A204.1 (cell line): ENCODE data around the gene NKIRAS1.
"Not testable (repeated sequence)": the region's sequence is repeated elsewhere in the genome, so short reads cannot be mapped to it uniquely, and the experiment has no call there.

Source experiments
- FAIRE-seq: peaks from 2 replicates; lab custom pipeline; 2012; peaks lifted over from hg19 to GRCh38; lab: Jason Lieb, UNC

The NKIRAS1 gene

DNA sequence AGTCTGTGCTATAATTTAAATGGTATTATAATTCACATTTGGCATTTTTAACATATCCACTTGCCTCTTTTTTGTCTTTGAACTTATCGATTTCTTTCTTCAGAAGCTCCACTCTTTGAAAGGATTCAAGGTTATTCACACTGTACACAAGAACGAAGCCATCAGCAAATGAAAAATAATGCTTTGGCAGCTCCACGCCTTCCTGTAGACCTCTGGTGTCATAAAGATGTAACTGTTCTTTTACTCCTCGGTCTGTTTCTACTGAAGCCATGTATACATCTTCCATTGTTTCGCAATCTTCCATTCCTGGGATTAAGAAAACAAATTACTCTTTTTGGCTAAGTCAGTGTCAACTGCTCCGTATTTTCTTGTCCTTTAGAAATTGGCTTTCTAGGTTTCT, 16.0 kb downstream of the NKIRAS1 start:
- FAIRE-seq, result no peak

GRCh38 chr3:23895181-23895580, 21.6 kb downstream of the NKIRAS1 start:
- no peak for FAIRE-seq

DNA sequence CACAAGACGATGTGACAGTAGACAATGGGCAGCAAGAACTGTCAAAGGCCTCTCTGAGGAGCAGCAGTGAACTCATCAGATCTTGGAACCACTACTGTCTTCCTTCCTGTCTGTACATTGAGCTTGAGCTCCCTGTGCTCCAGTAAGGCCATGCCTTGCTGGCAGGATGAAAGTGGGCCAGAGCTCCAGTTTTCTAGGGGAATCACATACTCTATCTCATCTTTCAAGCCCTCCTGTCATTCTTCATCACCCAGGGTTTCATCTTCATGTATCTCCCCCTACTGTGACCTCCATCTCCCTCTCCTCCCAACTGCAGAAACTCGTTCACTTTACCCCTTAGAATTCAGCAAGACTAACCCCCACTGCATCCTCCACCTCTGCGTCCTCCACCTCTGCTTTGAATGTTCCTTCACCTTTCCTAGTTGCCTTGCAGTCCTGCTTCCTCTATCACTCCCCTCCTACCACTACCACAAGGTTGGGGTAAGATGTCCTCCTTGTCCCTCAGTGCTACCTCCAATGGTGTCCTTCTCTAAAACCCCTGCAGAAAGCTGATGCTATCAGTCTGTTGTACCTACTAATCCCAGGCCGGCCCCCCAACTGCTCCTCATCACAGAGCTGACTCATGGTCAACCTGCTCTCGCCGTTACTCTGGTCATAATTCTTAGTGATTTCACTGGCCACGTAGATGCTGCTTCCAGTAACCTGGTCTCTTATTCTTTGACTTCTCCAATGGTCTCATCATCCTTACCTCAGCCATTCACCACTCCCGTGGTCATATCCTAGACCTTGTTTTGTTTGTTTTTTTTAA, 22.3 kb downstream of the NKIRAS1 start:
- FAIRE-seq, result no peak

GRCh38 chr3:23889950-23890349, 26.8 kb downstream of the NKIRAS1 start:
- no peak for FAIRE-seq

GRCh38 chr3:23889386-23889785, 27.4 kb downstream of the NKIRAS1 start:
- FAIRE-seq, result no peak

DNA sequence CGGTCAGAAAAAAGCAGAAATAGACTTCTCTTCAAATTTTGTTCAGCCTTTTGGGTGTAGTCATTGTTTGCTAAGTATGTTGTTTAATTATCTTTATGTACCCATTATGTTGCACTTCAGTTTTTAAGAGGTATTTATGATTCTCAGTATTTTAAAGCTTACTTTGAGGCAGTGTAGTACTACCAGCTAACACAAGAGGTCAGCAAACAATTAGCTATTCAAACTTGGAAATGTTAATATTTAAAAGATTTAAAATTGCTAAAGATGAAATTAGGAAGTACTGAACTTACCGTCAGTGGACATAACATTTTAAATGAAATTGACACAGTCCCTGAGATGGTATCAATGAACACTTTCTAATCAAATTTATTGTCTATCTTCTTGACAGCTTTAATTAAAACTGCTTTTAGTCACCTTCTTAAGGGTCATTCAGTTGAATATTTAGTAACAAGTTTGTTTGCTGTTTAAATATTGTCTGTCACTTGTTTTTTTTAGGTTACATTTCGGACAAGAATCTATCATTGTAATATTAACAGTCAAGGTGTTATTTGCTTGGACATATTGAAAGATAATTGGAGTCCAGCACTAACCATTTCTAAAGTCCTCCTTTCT, 28.1 kb downstream of the NKIRAS1 start:
- peak; percentile 97 for FAIRE-seq

GRCh38 chr3:23886311-23886710, 30.5 kb downstream of the NKIRAS1 start:
- FAIRE-seq, result no peak

DNA sequence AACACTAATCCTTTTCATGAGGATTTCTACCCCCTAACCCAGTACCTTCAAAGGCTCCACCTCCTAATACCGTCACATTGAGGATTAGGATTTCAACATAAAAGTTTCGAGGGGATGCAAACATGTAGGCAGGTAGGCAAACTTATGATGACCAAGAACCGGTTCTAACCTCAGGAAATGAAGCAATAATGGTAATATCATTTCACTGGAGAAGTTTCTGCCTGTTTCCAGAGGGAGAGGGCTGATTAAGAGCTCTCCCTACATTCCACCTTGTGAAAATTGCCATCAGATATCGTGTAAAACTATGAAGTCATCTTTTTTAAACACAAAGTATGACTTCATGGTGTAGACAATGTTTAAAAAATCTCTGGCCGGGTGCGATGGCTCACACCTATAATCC, 31.6 kb downstream of the NKIRAS1 start:
- no peak for FAIRE-seq

DNA sequence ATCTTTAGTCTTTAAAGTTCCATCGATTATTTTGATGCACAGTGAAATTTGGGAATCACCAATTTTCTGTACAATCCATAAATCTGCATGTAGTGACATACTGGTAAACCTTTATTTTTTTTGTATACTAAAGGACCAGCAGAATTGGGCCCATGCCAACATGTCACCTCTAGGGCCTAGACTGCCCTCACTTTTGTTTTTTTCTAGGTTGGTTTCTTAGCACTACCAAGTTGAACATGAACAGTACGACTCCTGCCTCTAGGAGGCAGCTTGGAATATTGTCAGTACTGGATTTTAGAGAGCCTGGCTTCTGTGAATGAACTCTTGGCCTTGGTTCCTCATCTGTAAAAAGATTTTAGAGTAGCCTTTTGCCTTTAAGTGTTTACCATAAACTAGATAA, 32.3 kb downstream of the NKIRAS1 start:
- FAIRE-seq, result no peak

DNA sequence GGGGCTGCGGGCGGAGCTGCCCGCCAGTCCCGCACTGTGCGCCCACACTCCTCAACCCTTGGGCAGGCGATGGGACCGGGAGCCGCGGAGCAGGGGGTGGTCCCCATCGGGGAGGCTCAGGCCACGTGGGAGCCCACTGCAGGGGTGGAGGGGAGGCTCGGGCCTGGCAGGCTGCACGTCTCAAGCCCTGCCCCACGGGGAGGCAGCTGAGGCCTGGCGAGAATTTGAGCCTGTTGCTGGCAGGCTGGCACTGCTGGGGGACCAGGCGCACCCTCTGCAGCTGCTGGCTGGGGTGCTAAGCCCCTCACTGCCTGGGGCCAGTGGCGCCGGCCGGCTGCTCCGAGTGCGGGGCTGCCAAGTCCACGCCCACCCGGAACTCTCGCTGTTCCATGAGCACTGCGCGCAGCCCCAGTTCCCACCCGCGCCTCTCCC, 34.3 kb downstream of the NKIRAS1 start:
- FAIRE-seq, result no peak

- not testable (repeated sequence) for FAIRE-seq
Measured at GRCh38 chr3:23881993-23882392, 34.8 kb downstream of the NKIRAS1 start.

- FAIRE-seq, result no peak
Measured at GRCh38 chr3:23880703-23881339, 36.0 kb downstream of the NKIRAS1 start.

DNA sequence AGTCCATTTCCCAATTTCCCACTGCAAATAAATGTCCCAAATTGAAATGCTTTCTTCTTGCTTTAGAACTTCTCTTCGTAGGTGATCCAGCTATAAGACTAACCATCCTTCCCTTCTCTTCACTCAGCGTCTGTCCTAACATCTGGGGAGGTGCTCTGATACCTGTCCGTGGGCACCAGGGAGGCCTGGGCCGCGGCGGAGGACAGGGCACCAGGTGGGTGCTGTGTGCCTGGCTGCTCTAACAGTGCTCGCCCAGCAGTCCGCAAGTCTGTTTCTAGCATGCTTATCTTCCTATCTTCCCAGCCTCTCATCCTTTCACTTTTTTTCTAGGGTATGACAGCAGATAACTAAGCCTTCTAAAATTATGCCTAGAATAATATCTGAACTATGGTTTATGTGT, 37.3 kb downstream of the NKIRAS1 start:
- FAIRE-seq, result no peak

GRCh38 chr3:23877329-23877980, 39.3 kb downstream of the NKIRAS1 start:
- FAIRE-seq, result no peak

- no peak for FAIRE-seq
Measured at GRCh38 chr3:23876923-23877322, 39.9 kb downstream of the NKIRAS1 start.

GRCh38 chr3:23875113-23875725, 41.6 kb downstream of the NKIRAS1 start:
- FAIRE-seq, result no peak

GRCh38 chr3:23874359-23875112, 42.3 kb downstream of the NKIRAS1 start:
- FAIRE-seq, result no peak

GRCh38 chr3:23873941-23874340, 42.8 kb downstream of the NKIRAS1 start:
- FAIRE-seq, result no peak

GRCh38 chr3:23872330-23872729, 44.5 kb downstream of the NKIRAS1 start:
- FAIRE-seq, result no peak

DNA sequence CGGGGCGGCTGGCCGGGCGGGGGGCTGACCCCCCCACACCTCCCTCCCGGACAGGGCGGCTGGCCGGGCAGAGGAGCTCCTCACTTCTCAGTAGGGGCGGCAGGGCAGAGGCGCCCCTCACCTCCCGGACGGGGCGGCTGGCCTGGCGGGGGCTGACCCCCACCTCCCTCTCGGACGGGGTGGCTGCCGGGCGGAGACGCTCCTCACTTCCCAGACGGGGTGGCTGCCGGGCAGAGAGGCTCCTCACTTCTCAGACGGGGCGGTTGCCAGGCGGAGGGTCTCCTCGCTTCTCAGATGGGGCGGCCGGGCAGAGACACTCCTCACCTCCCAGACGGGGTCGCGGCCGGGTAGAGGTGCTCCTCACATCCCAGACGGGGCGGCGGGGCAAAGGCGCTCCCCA, 45.4 kb downstream of the NKIRAS1 start:
- not testable (repeated sequence) for FAIRE-seq

DNA sequence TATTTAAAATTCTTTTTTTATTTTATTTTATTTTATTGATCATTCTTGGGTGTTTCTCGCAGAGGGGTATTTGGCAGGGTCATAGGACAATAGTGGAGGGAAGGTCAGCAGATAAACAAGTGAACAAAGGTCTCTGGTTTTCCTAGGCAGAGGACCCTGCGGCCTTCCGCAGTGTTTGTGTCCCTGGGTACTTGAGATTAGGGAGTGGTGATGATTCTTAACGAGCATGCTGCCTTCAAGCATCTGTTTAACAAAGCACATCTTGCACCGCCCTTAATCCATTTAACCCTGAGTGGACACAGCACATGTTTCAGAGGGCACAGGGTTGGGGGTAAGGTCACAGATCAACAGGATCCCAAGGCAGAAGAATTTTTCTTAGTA, 46.1 kb downstream of the NKIRAS1 start:
- FAIRE-seq, result not testable (repeated sequence)
